H1 (cell line): ENCODE data around the gene PDZRN4. TPM values are rescaled to one million over a fixed set of nuclear protein-coding genes. Genes with fewer than 3 reads are reported as not detected.

Source experiments
- CTCF ChIA-PET: fragments of 300-600 bp; sonication (Branson Sonifier 250); formaldehyde crosslinking; loops from one replicate; lab custom pipeline; 2021; ENCODE audit not compliant: partially characterized antibody; lab: Charles Lee
- POLR2A ChIA-PET: fragments of 300-600 bp; sonication (Branson Sonifier 250); formaldehyde crosslinking; loops from one replicate; lab custom pipeline; 2021; ENCODE audit warnings: inconsistent platforms; ENCODE audit not compliant: partially characterized antibody; lab: Charles Lee
- DNase-seq, 2 experiments: peaks; one replicate each; pipeline versions ENCODE4 v3.0.0 to v3.0.0-alpha.2; 2010 to 2022; ENCODE audit warnings: low spot score in 2 of 2, low read depth in 1 of 2, mixed read lengths in 1 of 2
- FAIRE-seq: peaks from 2 replicates; lab custom pipeline; 2011; peaks lifted over from hg19 to GRCh38; lab: Jason Lieb, UNC
- H2AFZ ChIP-seq: 2 replicates; pipeline ENCODE4 v1.8.1; 2012; ENCODE audit warnings: low read length, inconsistent platforms
- H2AK5ac ChIP-seq: 2 replicates; pipeline ENCODE4 v1.6.1; 2013; ENCODE audit warnings: low read depth, low read length
- H2BK120ac ChIP-seq: replicated peaks from 2 replicates; pipeline ENCODE3; 2013; ENCODE audit warnings: low read depth, low read length, inconsistent platforms
- H2BK12ac ChIP-seq: 2 replicates; pipeline ENCODE4 v1.6.1; 2013; ENCODE audit warnings: low read depth, low read length
- H2BK15ac ChIP-seq: 2 replicates; pipeline ENCODE4 v1.6.1; 2013; ENCODE audit warnings: low read length
- H2BK20ac ChIP-seq: 2 replicates; pipeline ENCODE4 v1.6.1; 2013; ENCODE audit warnings: low read length
- H2BK5ac ChIP-seq: 2 replicates; pipeline ENCODE4 v1.6.1; 2013; ENCODE audit warnings: low read depth, low read length
- H3K14ac ChIP-seq: 2 replicates; pipeline ENCODE4 v1.6.1; 2013; ENCODE audit warnings: inconsistent platforms; ENCODE audit not compliant: insufficient read length
- H3K18ac ChIP-seq: 2 replicates; pipeline ENCODE4 v1.6.1; 2013; ENCODE audit warnings: low read length; ENCODE audit errors: extremely low read depth
- H3K23ac ChIP-seq: 2 replicates; pipeline ENCODE4 v1.6.1; 2013; ENCODE audit warnings: inconsistent platforms; ENCODE audit not compliant: insufficient read length
- H3K23me2 ChIP-seq: 2 replicates; pipeline ENCODE4 v1.6.1; 2013; ENCODE audit warnings: low read depth, low read length
- H3K27ac ChIP-seq: 2 replicates; pipeline ENCODE4 v1.6.1; 2011; ENCODE audit warnings: low read depth, low read length, inconsistent platforms
- H3K27me3 ChIP-seq, 4 experiments: replicated peaks in 1 of 4; 1 replicate in 1 of 4; 2 replicates in 3 of 4; pipeline versions ENCODE4 v1.6.1 to v1.8.1; 2011 to 2013; ENCODE audit warnings: low read length in 3 of 4, mild to moderate bottlenecking in 3 of 4, inconsistent platforms in 2 of 4, mixed read lengths in 2 of 4, moderate library complexity in 1 of 4; ENCODE audit not compliant: control insufficient read depth in 3 of 4, insufficient read depth in 3 of 4; ENCODE audit errors: extremely low read depth in 1 of 4
- H3K36me3 ChIP-seq, 4 experiments: 2 replicates each; pipeline versions ENCODE4 v1.6.1 to v1.8.1; 2011 to 2013; ENCODE audit warnings: mild to moderate bottlenecking in 4 of 4, low read length in 3 of 4, moderate library complexity in 2 of 4, control low read depth in 1 of 4, inconsistent platforms in 1 of 4; ENCODE audit not compliant: insufficient read depth in 4 of 4, control insufficient read depth in 2 of 4
- H3K4ac ChIP-seq: replicated peaks from 2 replicates; pipeline ENCODE3; 2013; ENCODE audit warnings: low read length, low read depth, mixed read lengths, inconsistent platforms; ENCODE audit not compliant: insufficient read length
- H3K4me1 ChIP-seq, 4 experiments: replicated peaks in 1 of 4; 1 replicate in 1 of 4; 2 replicates in 3 of 4; pipeline versions ENCODE4 v1.6.1 to v1.8.1; 2011 to 2013; ENCODE audit warnings: low read length in 3 of 4, inconsistent platforms in 2 of 4, mixed read lengths in 1 of 4; ENCODE audit not compliant: insufficient read depth in 4 of 4, control insufficient read depth in 3 of 4
- H3K4me2 ChIP-seq, 2 experiments: 2 replicates each; pipeline versions ENCODE4 v1.6.1 to v1.8.1; 2011 to 2013; ENCODE audit warnings: low read depth in 2 of 2, low read length in 2 of 2, control low read depth in 1 of 2, inconsistent platforms in 1 of 2, mild to moderate bottlenecking in 1 of 2; ENCODE audit not compliant: insufficient read depth in 1 of 2
- H3K4me3 ChIP-seq, 4 experiments: fragments of 200-600, 300-600 bp in 1 of 4; sonication (generic), shearing (Covaris generic), sonication (Bioruptor Twin) in 1 of 4; 2 replicates each; pipeline versions ENCODE4 v1.5.1 to v1.8.1; 2011 to 2016; ENCODE audit warnings: low read length in 4 of 4, low read depth in 3 of 4, control low read depth in 2 of 4, inconsistent platforms in 2 of 4, mild to moderate bottlenecking in 2 of 4, mixed read lengths in 1 of 4, moderate library complexity in 1 of 4; ENCODE audit not compliant: insufficient read depth in 2 of 4; ENCODE audit errors: extremely low read depth in 1 of 4
- H3K56ac ChIP-seq: replicated peaks from 2 replicates; pipeline ENCODE3; 2013; ENCODE audit warnings: low read depth, mild to moderate bottlenecking, mixed read lengths, low read length, inconsistent platforms; ENCODE audit not compliant: insufficient read length
- H3K79me1 ChIP-seq: 2 replicates; pipeline ENCODE4 v1.6.1; 2013; ENCODE audit warnings: low read depth, low read length, control low read depth
- H3K79me2 ChIP-seq, 2 experiments: 2 replicates each; pipeline versions ENCODE4 v1.6.1 to v1.8.1; 2012 to 2013; ENCODE audit warnings: low read length in 2 of 2, mild to moderate bottlenecking in 2 of 2, inconsistent platforms in 1 of 2; ENCODE audit not compliant: insufficient read depth in 2 of 2, control insufficient read depth in 1 of 2
- H3K9ac ChIP-seq, 4 experiments: replicated peaks in 1 of 4; 1 replicate in 1 of 4; 2 replicates in 3 of 4; pipeline versions ENCODE4 v1.6.1 to v1.8.1; 2011 to 2013; ENCODE audit warnings: low read depth in 3 of 4, low read length in 3 of 4, control low read depth in 2 of 4, mild to moderate bottlenecking in 2 of 4, moderate library complexity in 2 of 4, inconsistent platforms in 1 of 4; ENCODE audit errors: extremely low read depth in 1 of 4
- H3K9me3 ChIP-seq, 2 experiments: 2 replicates each; pipeline versions ENCODE4 v1.6.1 to v1.8.1; 2012 to 2013; ENCODE audit warnings: mild to moderate bottlenecking in 2 of 2, moderate library complexity in 2 of 2, control low read depth in 1 of 2, inconsistent platforms in 1 of 2, low read depth in 1 of 2, low read length in 1 of 2, mixed read lengths in 1 of 2; ENCODE audit not compliant: insufficient read depth in 2 of 2
- H4K20me1 ChIP-seq, 2 experiments: replicated peaks in 1 of 2; 2 replicates each; pipeline versions ENCODE3 to v1.8.1; 2011 to 2013; ENCODE audit warnings: inconsistent platforms in 2 of 2, low read length in 2 of 2, mild to moderate bottlenecking in 1 of 2; ENCODE audit not compliant: insufficient read depth in 2 of 2, control insufficient read depth in 1 of 2
- H4K5ac ChIP-seq: 2 replicates; pipeline ENCODE4 v1.6.1; 2013; ENCODE audit warnings: low read length, low read depth, mixed read lengths, inconsistent platforms; ENCODE audit not compliant: insufficient read length
- H4K8ac ChIP-seq: 2 replicates; pipeline ENCODE4 v1.8.0; 2013; ENCODE audit warnings: mild to moderate bottlenecking, moderate library complexity, low read length, inconsistent platforms; ENCODE audit not compliant: insufficient read depth; ENCODE audit errors: extremely low read depth
- H4K91ac ChIP-seq: replicated peaks from 2 replicates; pipeline ENCODE3; 2013; ENCODE audit warnings: low read length, mixed read lengths, inconsistent platforms; ENCODE audit not compliant: insufficient read length
- ASH2L ChIP-seq: fragments of 200-600, 300-600 bp; sonication (generic); IDR thresholded peaks from one replicate; pipeline ENCODE4 v1.7.1; 2017; ENCODE audit warnings: low read length
- CBX5 ChIP-seq: fragments of 300-800, 300-1000 bp; sonication (generic); IDR thresholded peaks from 2 replicates; pipeline ENCODE4 v1.7.1; 2016; ENCODE audit warnings: antibody characterized with exemption, low read length, low read depth
- CEBPB ChIP-seq: IDR thresholded peaks from 2 replicates; pipeline ENCODE4 v1.6.1; 2012; ENCODE audit warnings: low read depth, low read length
- KDM1A ChIP-seq: fragments of 200-600, 300-600 bp; sonication (generic); IDR thresholded peaks from 2 replicates; pipeline ENCODE4 v1.7.1; 2016; ENCODE audit warnings: mild to moderate bottlenecking, low read length, borderline replicate concordance
- NRF1 ChIP-seq: IDR thresholded peaks from 2 replicates; pipeline ENCODE4 v1.6.1; 2011; ENCODE audit warnings: mild to moderate bottlenecking, low read depth, low read length, improper control_type of control experiment
- PHF8 ChIP-seq: fragments of 200-600 bp; sonication (generic); conservative IDR thresholded peaks from 2 replicates; pipeline ENCODE4 v1.7.1; 2012; ENCODE audit warnings: low read depth, mild to moderate bottlenecking, inconsistent platforms, low read length, moderate library complexity
- RBBP5 ChIP-seq: IDR thresholded peaks from 2 replicates; pipeline ENCODE4 v1.7.1; 2012; ENCODE audit warnings: low read depth, mild to moderate bottlenecking, inconsistent platforms, low read length, moderate library complexity, borderline replicate concordance
- TAF7 ChIP-seq: optimal IDR thresholded peaks from 2 replicates; pipeline ENCODE3; 2011; ENCODE audit warnings: low read depth, mild to moderate bottlenecking, inconsistent platforms, low read length, moderate library complexity, borderline replicate concordance
- TCF12 ChIP-seq: IDR thresholded peaks from 2 replicates; pipeline ENCODE4 v1.6.1; 2011; ENCODE audit warnings: low read depth, mild to moderate bottlenecking, low read length
- WGBS, 2 experiments: shearing (Covaris generic) in 1 of 2; methylation state at CpG; one replicate each; pipeline versions ENCODE4 v1.1.6 to v1.1.7; 2013 to 2015; ENCODE audit warnings: low lambda C conversion rate in 2 of 2, mixed read lengths in 2 of 2, inconsistent platforms in 1 of 2, low coverage in 1 of 2, missing lambda C conversion rate in 1 of 2; ENCODE audit not compliant: insufficient replicate concordance in 2 of 2, insufficient coverage in 1 of 2, insufficient read length in 1 of 2; ENCODE audit errors: extremely low coverage in 1 of 2, missing lambda C conversion rate in 1 of 2; 5-methylcytosine and 5-hydroxymethylcytosine counted together
- polyA plus RNA-seq, 7 experiments: library from polyadenylated mRNA; depleted of rRNA in 3 of 7; stranded (reverse) in 5 of 7; unstranded in 2 of 7; fragments of >200 nt in 5 of 7; fragments of 200-250 nt in 2 of 7; gene quantifications; 1 replicate in 5 of 7; 2 replicates in 1 of 7; 4 replicates in 1 of 7; pipeline versions ENCODE4 v1.2.1 to v1.2.3, GENCODE V29; 2011 to 2013; ENCODE audit warnings: missing spikeins in 2 of 7, mixed read lengths in 2 of 7
- total RNA-seq: library from RNA; stranded (reverse); fragmentation: NEBNext Ultra II Directional; extraction: Animal tissue kit (Norgen Biotek cat#: 25700); gene quantifications from 2 replicates; pipeline ENCODE4 v1.2.1, GENCODE V29; 2021
- TF ChIP-seq, protein P1 (sequence below): IDR thresholded peaks from 2 replicates; pipeline ENCODE4 v1.6.1; 2011; ENCODE audit warnings: low read length, improper control_type of control experiment

Gene PDZRN4
- total and polyA plus RNA-seq, 2 of the 8 experiments (the other 6 are each of a cell fraction or from before 2014, with no cell fraction given) = not detected

DNA sequence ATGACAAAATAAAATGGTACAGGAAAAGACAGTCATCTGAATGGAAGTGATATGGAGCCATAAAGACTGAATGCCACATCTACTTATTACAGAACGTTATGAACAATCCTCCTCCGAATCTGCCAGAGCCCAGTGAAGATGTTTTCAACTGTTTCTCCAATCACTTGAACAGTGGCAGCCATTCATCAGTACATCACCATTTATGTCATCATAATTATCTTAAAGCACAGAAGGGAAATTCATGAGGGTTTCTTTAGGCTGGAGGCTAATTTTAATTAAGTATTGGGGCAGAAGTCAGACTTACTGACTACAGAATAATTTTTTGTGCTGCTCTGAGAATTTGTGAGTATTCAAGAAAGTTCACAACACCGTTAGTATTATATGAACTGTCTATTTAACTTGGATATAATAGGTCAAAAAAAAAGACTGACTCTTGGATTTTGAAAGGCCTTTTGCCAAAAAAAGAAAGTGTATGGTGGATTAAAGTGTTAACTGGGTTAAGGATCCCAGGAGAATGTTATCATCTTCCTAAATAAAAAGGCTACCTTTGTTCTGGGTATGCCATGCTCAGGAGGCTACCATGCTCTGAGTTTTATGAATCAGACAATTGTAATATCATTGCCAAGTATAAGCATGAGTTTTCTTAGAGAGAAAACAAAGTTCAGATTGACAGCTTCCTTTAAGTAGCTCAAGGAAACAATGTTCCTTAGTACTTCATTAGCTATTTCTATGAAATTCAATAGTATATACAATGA lies 40.1 kb downstream of the PDZRN4 start:
- ChIA-PET POLR2A (no interaction called here), CTCF (no interaction called here)
- TF ChIP-seq NRF1 (no peak), TCF12 (no peak), RBBP5 (no peak), PHF8 (no peak), CBX5 (no peak), TAF7 (no peak), KDM1A (no peak), CEBPB (no peak), ASH2L (no peak)
- TF ChIP-seq, protein P1, sequence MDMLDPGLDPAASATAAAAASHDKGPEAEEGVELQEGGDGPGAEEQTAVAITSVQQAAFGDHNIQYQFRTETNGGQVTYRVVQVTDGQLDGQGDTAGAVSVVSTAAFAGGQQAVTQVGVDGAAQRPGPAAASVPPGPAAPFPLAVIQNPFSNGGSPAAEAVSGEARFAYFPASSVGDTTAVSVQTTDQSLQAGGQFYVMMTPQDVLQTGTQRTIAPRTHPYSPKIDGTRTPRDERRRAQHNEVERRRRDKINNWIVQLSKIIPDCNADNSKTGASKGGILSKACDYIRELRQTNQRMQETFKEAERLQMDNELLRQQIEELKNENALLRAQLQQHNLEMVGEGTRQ = no peak
- WGBS, 2 experiments = 64% methylated on average over 3 of the region's 3 CpGs; no CpG with 5 or more reads in 1 of the 2 experiments
- Histone ChIP-seq H2BK5ac (no peak overlapping the region), H2BK15ac (no peak overlapping the region), H3K36me3 (no peaks in the 10 kb centered on the region), H3K27me3 (no peaks in the 10 kb centered on the region), H3K27ac (no peak overlapping the region), H2BK120ac (no peak overlapping the region), H4K91ac (no peak overlapping the region), H3K56ac (no peak overlapping the region), H4K5ac (no peak overlapping the region), H2AFZ (no peak overlapping the region), H3K23ac (no peak overlapping the region), H3K79me2 (no peaks in the 10 kb centered on the region), H3K23me2 (no peaks in the 10 kb centered on the region), H2BK20ac (no peak overlapping the region), H3K4me2 (no peak overlapping the region), H2BK12ac (no peak overlapping the region), H2AK5ac (no peak overlapping the region), H3K18ac (no peak overlapping the region), H3K79me1 (no peaks in the 10 kb centered on the region), H3K4ac (no peak overlapping the region), H4K8ac (no peak overlapping the region), H3K9ac (no peak overlapping the region), H4K20me1 (no peaks in the 10 kb centered on the region), H3K9me3 (no peaks in the 10 kb centered on the region), H3K14ac (no peak overlapping the region), H3K4me3 (no peak overlapping the region), H3K4me1 (no peaks in the 10 kb centered on the region; a peak in 1 of 7 replicates)
- DNase-seq = no peak
- no peak for FAIRE-seq
